CD1c-positive myeloid dendritic cell (primary cell): ENCODE data around the gene KCNIP4.

Source experiments
- DNase-seq: peaks from one replicate; pipeline ENCODE4 v3.0.0-alpha.2; 2016; ENCODE audit errors: extremely low spot score

Gene KCNIP4

DNA sequence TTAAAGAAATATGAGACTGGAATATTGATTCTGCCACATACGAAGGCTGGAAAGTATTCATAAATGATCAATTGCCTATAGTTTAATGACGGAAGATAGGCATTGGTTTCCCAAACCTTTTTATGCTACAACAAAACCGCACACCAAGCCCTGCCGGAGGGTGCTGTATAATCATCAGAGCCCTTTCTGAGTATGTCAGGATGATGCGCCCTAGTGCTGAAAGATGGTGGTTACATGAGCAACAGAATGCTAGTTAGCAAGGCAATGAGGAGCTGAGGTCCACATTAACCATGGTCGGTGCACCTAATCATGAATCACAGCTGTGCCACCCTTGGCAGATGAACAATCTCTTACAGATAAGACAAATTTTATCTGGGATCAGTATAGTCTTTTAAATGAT is 757.3 kb downstream of the KCNIP4 start:
- no peak for DNase-seq

DNA sequence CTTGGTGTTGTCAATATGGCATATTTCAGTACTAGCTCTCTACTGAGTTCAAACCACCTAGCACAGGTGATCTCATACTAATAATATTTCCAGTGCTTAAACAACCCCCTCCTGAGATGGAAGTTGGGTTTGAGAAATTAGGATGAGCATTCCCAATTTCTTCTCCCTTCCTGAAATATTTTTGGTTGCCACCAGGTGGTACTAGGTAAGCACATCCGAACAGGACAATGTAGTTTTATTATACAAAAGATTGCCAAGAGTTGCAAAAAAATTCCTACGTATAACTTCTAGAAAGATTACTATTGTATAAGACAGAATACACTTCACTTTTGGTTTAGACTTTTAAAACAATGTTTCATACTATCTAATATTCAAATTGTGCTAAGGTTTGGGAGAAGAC is 763.8 kb downstream of the KCNIP4 start:
- DNase-seq, result no peak

- no peak for DNase-seq
Observed at GRCh38 chr4:21181716-21182115, 766.9 kb downstream of the KCNIP4 start.

- no peak for DNase-seq
Observed at GRCh38 chr4:21177871-21178270, 770.7 kb downstream of the KCNIP4 start.

DNA sequence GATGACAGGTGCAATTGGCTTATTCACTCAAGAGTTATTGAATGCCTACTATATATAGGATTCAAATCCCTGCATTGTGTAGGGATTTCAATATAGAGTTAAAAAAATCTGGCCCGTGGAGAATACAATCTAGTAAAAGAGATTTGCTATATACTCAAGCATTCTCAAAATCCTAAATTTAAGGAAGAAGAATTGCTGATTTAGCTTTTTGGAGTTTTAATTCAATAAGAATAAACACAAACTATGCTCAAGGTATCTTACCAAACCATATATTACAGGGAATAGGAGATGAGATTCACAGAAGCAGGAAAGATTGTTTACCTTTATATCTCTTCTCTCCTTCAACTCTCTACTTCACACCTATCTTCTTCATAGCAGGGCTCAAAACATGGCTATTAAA is 771.5 kb downstream of the KCNIP4 start:
- DNase-seq, result no peak

GRCh38 chr4:21167711-21168110 is 780.9 kb downstream of the KCNIP4 start:
- no peak for DNase-seq

DNA sequence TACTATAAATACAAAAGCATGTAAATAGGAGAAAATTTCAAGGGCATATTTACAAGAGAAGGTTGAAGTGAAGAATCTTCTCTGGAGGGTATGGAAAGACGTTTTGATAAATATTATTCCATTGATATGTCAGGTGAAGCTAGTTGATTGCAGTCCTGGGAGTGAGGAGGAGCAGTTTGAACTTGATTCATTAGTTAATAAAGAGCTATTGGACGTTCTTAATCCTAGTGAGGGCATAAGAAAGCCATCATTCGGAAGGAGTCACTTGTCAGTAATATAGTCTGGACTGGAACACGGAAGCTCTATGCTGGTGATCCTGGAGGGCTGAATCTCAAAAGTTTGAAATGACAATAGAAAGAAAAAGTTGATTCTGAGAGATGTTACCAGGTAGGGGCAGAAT is 793.2 kb downstream of the KCNIP4 start:
- no peak for DNase-seq

DNA sequence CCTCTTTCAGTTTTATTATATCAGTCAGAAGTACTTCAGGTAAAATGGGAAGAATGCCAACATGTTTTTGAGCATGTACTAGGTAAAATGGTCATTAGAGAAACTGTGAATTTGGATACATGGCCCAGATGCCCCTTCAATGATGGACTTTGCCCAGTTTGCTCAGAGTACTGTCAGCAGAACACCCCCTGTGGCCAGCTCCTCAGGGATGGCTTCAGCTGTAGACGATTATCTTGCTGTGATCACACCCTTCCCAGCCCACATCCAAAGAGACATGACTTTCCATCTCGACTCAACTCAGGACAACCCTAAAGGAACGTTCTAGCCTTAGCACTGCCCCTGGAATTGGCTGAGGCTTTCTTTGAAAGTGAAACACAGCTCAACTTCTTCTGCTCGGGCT is 809.2 kb downstream of the KCNIP4 start:
- no peak for DNase-seq

GRCh38 chr4:21136051-21136630 is 812.4 kb downstream of the KCNIP4 start:
- DNase-seq, result no peak

- DNase-seq, result no peak
Observed at GRCh38 chr4:21134994-21135393, 813.6 kb downstream of the KCNIP4 start.

GRCh38 chr4:21130606-21131005 is 818.0 kb downstream of the KCNIP4 start:
- DNase-seq, result no peak

DNA sequence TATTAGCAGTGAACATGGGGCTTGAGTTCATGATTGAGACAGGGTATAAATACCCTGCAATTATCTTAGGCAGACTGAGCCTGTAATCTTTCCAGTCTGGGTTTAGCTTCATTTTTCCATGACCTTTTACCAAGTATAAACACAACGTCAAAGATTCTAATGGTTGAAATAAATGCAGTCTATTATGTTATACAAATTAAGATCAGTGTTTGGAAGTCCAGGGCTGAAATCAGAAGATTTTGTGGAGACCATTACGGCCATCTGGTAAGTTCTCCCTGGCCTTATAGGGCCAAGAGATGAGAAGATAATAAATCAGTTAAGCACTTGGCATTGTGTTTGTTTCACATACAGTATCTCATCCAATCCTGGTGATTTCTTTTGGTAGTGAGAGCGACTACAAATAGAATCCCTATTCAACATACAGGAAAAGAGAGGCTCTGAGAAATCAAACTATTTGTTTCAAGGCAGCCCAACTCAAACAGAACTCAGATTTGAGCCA is 822.5 kb downstream of the KCNIP4 start:
- no peak for DNase-seq

- no peak for DNase-seq
Observed at GRCh38 chr4:21118301-21118700, 830.3 kb downstream of the KCNIP4 start.

DNA sequence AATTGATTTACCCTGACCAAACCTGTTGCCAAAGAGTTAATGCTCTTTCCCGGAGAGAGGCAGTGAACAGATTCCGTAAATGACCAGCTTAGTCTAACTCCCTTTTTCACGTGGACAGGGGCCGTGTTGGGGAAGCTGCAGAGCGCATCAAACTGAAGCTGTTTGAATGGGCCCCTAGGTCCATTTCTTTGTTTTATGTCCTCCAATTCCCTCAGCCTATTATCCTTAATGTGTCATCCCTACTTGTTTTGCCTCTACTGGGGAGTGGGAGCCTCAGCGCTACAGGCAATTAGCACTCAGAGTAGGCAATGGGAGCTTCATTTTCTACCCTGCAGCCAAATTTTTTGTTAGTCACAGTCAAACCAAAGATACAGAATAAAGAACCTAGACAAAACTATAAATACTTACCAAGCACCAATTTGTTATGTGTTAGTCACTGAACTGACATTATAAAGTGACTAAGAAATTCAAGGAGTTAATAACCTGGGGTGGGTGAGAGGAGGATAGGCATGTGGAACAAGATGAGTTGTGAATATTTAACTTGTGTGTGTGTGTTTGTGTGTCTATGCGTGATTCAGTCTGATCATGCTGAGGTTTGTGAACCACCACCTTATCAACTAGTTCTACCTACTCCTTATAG is 830.9 kb downstream of the KCNIP4 start:
- DNase-seq, result no peak

- DNase-seq, result no peak
Observed at GRCh38 chr4:21113496-21114223, 834.9 kb downstream of the KCNIP4 start.

DNA sequence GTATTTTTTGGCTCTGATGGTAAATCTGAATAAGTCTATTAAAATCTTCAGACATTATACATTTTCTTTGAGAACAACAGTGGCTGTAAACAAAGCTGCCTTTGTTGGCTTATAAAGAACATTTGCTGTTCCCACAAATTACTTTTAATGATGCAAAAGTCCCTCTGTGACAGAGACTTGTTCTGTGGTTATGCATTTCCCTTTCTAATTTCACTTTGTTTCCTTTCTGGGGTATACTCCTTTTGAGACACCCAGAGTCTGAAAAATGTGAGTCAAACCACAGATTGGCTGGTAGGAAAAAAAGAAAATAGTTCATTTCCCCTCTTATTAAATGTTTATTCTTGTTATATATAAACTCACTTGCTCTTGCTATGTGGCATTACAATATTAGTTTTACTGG is 845.9 kb downstream of the KCNIP4 start:
- DNase-seq, result no peak

DNA sequence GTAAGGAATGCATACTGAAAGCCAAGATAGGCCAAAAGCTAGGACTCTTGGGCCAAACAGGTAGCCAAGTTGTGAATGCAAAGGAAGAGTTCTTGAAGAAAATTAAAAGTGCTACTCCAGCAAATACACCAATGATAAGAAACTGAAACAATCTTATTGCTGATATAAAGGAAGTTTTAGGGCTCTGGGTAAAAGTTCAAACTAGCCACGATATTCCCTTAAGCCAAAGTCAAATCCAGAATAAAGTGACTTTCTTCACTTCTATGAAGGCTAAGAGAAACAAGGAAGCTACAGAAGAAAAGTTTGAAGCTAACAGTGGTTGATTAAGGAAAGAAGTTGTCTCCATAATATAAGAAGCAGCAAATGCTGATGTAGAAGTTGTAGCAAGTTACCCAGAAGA is 850.7 kb downstream of the KCNIP4 start:
- DNase-seq, result no peak

DNA sequence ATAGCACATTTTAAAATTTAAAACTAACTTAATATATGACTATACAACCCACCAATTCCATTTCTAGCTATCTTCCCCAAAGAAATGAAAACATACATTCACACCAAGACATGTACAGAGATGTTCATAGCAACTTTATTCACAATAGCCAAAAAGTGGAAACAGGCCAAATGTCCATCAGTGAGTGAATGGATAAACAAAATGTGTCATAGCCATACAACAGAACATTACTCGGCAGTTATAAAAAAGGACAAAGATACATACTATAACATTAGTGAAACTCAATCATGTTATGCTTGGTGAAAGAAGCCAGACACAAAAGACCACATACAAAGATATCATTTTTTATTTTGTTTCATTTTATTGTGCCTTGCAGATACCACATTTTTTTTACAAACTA is 851.5 kb downstream of the KCNIP4 start:
- DNase-seq, result no peak

GRCh38 chr4:21092531-21092930 is 856.0 kb downstream of the KCNIP4 start:
- DNase-seq, result no peak

DNA sequence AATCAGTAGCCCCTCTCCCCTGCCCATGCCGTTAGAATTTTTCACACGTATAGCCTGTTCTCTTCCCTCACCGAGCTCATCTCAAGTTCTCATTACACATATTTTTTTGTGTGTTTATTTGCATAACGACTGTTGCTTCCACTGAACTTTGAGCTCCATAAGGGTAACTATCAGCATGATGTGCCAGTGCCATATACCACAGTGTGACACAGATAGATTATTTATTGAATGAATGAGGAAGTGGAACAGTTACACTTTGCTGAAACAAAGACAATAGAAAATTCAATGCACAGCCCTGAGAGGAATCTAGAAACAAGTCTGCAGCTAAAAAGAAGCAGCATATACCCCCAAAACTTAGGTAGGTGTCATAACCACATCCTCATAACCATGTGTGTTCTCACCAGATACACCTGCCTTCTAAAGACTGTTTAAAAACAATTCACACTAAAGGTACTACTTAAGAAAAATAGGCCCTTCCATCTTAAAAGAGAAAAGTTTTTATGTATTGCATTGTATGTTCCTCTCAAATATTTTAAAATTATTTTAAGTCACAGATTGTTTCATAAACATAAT is 858.4 kb downstream of the KCNIP4 start:
- no peak for DNase-seq

DNA sequence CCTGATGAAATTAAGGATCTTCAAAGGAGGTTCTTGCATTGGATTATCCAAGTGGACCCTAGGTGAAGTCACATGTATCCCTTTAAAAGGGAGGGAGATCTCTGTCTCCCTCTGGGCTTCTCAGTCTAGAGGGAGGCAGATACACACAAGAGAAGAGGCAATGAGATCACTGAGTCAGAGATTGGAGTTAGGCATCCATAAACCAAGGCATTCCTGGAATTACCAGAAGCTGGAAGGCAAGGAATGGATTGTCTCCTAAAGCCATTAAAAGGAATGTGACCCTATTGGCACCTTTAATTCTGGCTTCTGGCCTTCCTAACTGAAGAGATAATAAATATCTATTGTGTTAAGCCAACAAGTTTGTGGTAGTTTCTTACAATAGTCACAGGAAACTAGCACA is 865.2 kb downstream of the KCNIP4 start:
- no peak for DNase-seq

DNA sequence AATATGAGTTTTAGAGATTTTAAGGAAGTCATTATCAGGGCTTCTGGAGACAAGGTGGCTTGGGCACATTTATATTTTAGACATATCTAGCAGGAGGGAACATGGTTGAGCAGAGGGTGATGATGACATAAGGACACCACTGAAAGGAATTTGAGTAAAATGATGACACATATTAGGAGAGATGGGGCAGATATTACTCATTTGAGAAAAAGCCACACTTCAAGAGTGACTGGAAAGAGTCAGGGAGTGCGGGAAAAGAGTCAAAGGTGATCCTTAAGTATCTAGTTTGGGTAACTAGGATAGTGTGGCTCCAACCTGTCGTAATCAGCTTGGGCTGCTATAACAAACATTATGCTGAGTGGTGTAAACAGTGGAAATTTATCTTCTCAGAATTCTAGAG is 870.6 kb downstream of the KCNIP4 start:
- DNase-seq, result no peak

DNA sequence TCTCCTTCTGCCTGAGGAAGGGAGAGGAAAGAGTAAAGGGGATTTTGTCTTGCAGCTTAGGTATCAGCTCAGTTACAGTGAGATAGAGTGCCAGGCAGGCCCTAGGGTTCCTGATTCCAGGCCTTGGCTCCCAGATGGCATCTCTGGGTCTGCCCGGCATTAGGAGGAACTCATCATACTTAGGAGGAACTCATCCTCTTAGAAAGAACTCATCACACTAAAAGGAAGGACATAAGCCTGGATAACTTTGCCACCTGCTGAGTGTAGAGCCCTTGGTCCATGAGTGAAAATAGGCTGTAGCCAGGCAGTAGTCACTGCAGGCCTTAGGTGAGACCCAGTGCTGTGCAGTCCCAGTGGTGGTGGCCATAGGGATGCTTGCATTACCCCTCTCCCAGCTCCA is 881.2 kb downstream of the KCNIP4 start:
- DNase-seq, result no peak
